WTC11 (cell line): ENCODE data around the gene FOXD4L6.
"Not testable (repeated sequence)": the region's sequence is repeated elsewhere in the genome, so short reads cannot be mapped to it uniquely, and the experiment has no call there.

Experiments
- ELF4 ChIP-seq: sonication (generic); formaldehyde crosslinking; IDR thresholded peaks from 2 replicates; pipeline ENCODE4 v1.8.1; 2022; ENCODE audit warnings: low read depth, mild to moderate bottlenecking, moderate library complexity, missing genetic modification reagents
- TEAD4 ChIP-seq: sonication (generic); formaldehyde crosslinking; IDR thresholded peaks from 2 replicates; pipeline ENCODE4 v1.8.0; 2022; ENCODE audit warnings: mild to moderate bottlenecking, missing genetic modification reagents

DNA sequence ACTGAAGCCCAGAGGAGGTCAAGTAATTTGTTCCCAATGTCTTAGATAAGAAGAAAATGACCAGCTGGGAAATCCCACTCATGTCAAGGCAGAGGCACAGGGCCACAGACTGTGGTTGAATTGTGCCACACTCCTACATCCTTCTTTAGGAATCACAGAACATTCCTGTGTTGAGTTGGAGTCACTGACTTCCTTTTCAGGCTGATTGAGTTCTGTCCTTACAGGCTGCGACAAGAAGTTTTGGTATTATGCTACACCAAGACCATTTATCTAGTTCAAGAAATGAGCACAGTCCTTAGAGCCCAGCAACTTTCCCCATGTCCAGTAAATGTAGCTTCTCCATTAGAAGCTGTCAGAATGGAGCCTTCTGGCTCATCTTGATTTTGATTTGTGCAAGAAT is 38.1 kb downstream of the FOXD4L6 start:
- not testable (repeated sequence) for TF ChIP-seq TEAD4; ELF4 (CRISPR knock-in tag)
